GM15510 (cell line): ENCODE measurements around the gene ABL2.

Experiments
- POLR2A ChIP-seq: IDR thresholded peaks from 3 replicates; pipeline ENCODE4 v1.6.1; 2011; ENCODE audit warnings: borderline replicate concordance; ENCODE audit not compliant: insufficient read length; ENCODE audit errors: extremely low read depth

Gene ABL2

GRCh38 chr1:179230251-179230650 is 774 bp upstream of the ABL2 start:
- TF ChIP-seq POLR2A: no peak

GRCh38 chr1:179228783-179229213 is 679 bp downstream of the ABL2 start:
- TF ChIP-seq POLR2A: no peak

- TF ChIP-seq POLR2A: no peak
Observed at GRCh38 chr1:179226738-179227137, 2.7 kb downstream of the ABL2 start.

- no peak for TF ChIP-seq POLR2A
Observed at GRCh38 chr1:179217943-179218507, 11.5 kb downstream of the ABL2 start.

- TF ChIP-seq POLR2A: no peak
Observed at GRCh38 chr1:179208681-179209477, 20.6 kb downstream of the ABL2 start.

GRCh38 chr1:179206812-179207211 is 22.7 kb downstream of the ABL2 start:
- TF ChIP-seq POLR2A: no peak

- TF ChIP-seq POLR2A: no peak
Observed at GRCh38 chr1:179205284-179205683, 24.2 kb downstream of the ABL2 start.

GRCh38 chr1:179202161-179202560 is 27.3 kb downstream of the ABL2 start:
- TF ChIP-seq POLR2A: no peak

- TF ChIP-seq POLR2A: no peak
Observed at GRCh38 chr1:179200586-179200985, 28.9 kb downstream of the ABL2 start.

- TF ChIP-seq POLR2A: no peak
Observed at GRCh38 chr1:179197690-179198297, 31.7 kb downstream of the ABL2 start.

- TF ChIP-seq POLR2A: no peak
Observed at GRCh38 chr1:179195376-179195775, 34.1 kb downstream of the ABL2 start.

GRCh38 chr1:179194068-179194537 is 35.4 kb downstream of the ABL2 start:
- no peak for TF ChIP-seq POLR2A

GRCh38 chr1:179190861-179191260 is 38.6 kb downstream of the ABL2 start:
- no peak for TF ChIP-seq POLR2A

GRCh38 chr1:179187735-179188471 is 41.6 kb downstream of the ABL2 start:
- TF ChIP-seq POLR2A: no peak

GRCh38 chr1:179187043-179187442 is 42.4 kb downstream of the ABL2 start:
- TF ChIP-seq POLR2A: no peak

- no peak for TF ChIP-seq POLR2A
Observed at GRCh38 chr1:179184403-179184802, 45.1 kb downstream of the ABL2 start.

- TF ChIP-seq POLR2A: no peak
Observed at GRCh38 chr1:179183857-179184256, 45.6 kb downstream of the ABL2 start.
